ENCODE results near the gene SLU7. TPM values are rescaled to one million over a fixed set of nuclear protein-coding genes. Genes with fewer than 3 reads are reported as not detected.

SLU7 gene
- total RNA-seq, 1 experiment from 2014 or later, result 43.6 TPM

GRCh38 chr5:160432787-160433186 is 13.9 kb upstream of the SLU7 start (continued):
- TF ChIP-seq ZBTB33 (IDR thresholded peaks at IDR 0.05; ENCODE audit: extremely low read depth, insufficient replicate concordance, low read length) (no peak), CEBPB (IDR thresholded peaks at IDR 0.05; ENCODE audit: low read depth) (no peak), SRF (IDR thresholded peaks at IDR 0.05; ENCODE audit: low read depth) (no peak)
- TF ChIP-seq, protein P1, sequence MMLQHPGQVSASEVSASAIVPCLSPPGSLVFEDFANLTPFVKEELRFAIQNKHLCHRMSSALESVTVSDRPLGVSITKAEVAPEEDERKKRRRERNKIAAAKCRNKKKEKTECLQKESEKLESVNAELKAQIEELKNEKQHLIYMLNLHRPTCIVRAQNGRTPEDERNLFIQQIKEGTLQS (IDR thresholded peaks at IDR 0.05), result no peak

DNA sequence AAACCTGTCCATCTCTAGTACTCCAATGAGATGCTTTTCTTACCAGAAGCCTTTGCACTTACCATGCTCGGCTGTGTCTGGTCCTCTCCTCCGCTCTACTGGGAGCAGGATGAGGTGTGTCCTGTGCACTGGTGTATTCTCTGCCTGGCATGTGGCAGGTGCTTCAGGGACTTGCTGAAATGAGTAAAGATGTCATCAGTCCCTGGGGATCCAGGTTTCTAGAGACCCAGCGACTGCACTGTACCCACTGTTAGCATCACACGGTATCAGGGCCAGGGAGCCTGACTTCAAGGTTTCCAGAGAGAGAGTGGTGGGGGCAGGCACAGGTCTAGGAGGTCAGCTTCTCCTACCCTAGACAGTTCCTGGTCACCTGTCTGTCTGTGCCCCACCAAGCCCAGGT is 13.3 kb upstream of the SLU7 start:
- no peaks in the 10 kb centered on the region; the same call in 1 of the 2 replicates for H3K9me2 ChIP-seq (ENCODE audit: insufficient read depth)
- no peak overlapping the region for H3K27ac ChIP-seq (ENCODE audit: low read depth, low read length)
- H2AFZ ChIP-seq (ENCODE audit: low read depth, low read length, poor library complexity, severe bottlenecking), result no peak overlapping the region
- 0 out of 2 replicates have a peak, but pooled peaks have one; percentile 32 for ATAC-seq
- no peak overlapping the region for H3K4me3 ChIP-seq (replicated peaks in 1 of 2; ENCODE audit: low read depth in 1 of 2, low read length in 2 of 2)
- H3K36me3 ChIP-seq (ENCODE audit: control insufficient read depth in 1 of 2, insufficient read depth in 2 of 2, low read length in 2 of 2), result peaks cover 16 to 19% of the 10 kb centered on the region in 2 experiments
- H3K79me2 ChIP-seq (ENCODE audit: insufficient read depth, low read length), result no peaks in the 10 kb centered on the region; the same call in 1 of the 2 replicates
- no peak overlapping the region for H3K9ac ChIP-seq (ENCODE audit: low read length)
- no peak overlapping the region for H3K4me2 ChIP-seq (ENCODE audit: low read length)
- no peaks in the 10 kb centered on the region for H4K20me1 ChIP-seq (ENCODE audit: insufficient read depth)
- no peaks in the 10 kb centered on the region for H3K9me3 ChIP-seq (ENCODE audit: control insufficient read depth in 1 of 2, insufficient read depth in 1 of 2, low read depth in 1 of 2, low read length in 2 of 2)
- DNase-seq (ENCODE audit: low read depth, low spot score), result no peak
- no peaks in the 10 kb centered on the region for H3K27me3 ChIP-seq (ENCODE audit: insufficient read depth, low read length)
- BruUV-seq (replicated peaks), result no TSS peak
- intact Hi-C loops (cut with micrococcal nuclease), result no loop called here
- ChIA-PET CTCF (no interaction called here), POLR2A (no interaction called here), RAD21 (ENCODE audit: low non-redundant PET in 1 of 2, low total read pairs in 2 of 2, uncharacterized antibody in 2 of 2, unreplicated experiment in 2 of 2) (no interaction called here)
- TF ChIP-seq CBX3 (IDR thresholded peaks at IDR 0.05; ENCODE audit: low read depth) (no peak), POLR2AphosphoS5 (IDR thresholded peaks at IDR 0.05; ENCODE audit: low read depth, low read length) (no peak), CEBPB (IDR thresholded peaks at IDR 0.05; ENCODE audit: low read depth) (no peak), RAD21 (IDR thresholded peaks at IDR 0.05; ENCODE audit: low read depth) (no peak), FOSL1 (IDR thresholded peaks at IDR 0.05; ENCODE audit: low read depth) (no peak)
- H3K4me1 ChIP-seq (ENCODE audit: control insufficient read depth in 1 of 2, insufficient read depth in 2 of 2, low read length in 2 of 2), result no peaks in the 10 kb centered on the region
